ENCODE results near the gene APOM. TPM values are rescaled to one million over a fixed set of nuclear protein-coding genes. Genes with fewer than 3 reads are reported as not detected.

Gene APOM
- total RNA-seq, 1 donor from 2014 or later = 3.4 TPM

DNA sequence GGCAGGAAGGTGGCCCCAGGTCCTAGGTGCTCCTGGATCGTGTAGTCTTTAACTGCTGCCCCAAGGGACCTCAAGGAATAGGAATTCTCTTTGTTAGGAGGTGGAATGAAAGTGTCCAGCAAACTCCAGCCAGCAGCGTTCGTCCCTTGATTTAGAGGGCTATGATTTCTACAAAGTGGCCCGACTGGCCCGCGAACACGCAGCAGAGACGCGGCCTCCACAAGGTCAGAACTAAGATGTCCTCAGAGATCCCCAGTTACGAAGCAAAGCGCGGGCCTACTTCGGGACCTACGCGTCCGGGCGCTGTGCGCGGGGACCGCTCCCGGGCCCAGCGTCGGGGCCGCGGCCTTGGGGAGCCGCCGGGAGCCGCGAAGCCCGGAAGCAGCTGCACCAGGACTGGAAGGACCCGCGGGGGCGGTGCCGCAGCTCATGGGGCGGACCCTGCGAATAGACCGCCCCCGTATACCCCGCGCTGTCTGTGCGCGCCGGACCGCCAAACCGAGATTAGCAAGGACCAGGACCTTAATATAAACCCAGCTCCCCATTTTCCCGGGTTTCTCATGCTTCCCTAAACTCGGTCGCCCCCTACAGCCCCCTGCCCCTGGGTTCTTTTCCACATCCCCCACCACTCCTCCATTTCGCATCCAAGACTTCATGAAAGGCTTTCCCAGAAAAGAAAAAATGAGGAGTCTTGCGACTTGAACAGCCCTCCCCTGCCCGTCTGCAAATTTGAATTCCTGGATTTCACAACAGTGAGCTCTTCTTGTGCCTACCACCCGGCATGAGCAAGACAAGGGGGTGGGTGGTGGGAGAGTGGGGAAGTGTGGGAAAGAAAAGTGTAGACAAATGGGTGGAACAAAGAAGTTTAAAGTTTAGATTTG lies 4.9 kb downstream of the APOM start, which contains the start of gene C6orf47:
C6orf47 (minus strand) TSS at position 398 of the 881 bp plus-strand sequence. CDS start 831 bp downstream, outside the sequence.
- peaks cover 8% of the 10 kb centered on the region for H3K36me3 Mint-ChIP-seq
- peak within 1 kb of the TSS; percentile 94 for H3K27ac Mint-ChIP-seq
- peaks cover 56% of the 10 kb centered on the region for H3K4me1 Mint-ChIP-seq
- TF ChIP-seq, protein P1, sequence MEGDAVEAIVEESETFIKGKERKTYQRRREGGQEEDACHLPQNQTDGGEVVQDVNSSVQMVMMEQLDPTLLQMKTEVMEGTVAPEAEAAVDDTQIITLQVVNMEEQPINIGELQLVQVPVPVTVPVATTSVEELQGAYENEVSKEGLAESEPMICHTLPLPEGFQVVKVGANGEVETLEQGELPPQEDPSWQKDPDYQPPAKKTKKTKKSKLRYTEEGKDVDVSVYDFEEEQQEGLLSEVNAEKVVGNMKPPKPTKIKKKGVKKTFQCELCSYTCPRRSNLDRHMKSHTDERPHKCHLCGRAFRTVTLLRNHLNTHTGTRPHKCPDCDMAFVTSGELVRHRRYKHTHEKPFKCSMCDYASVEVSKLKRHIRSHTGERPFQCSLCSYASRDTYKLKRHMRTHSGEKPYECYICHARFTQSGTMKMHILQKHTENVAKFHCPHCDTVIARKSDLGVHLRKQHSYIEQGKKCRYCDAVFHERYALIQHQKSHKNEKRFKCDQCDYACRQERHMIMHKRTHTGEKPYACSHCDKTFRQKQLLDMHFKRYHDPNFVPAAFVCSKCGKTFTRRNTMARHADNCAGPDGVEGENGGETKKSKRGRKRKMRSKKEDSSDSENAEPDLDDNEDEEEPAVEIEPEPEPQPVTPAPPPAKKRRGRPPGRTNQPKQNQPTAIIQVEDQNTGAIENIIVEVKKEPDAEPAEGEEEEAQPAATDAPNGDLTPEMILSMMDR (IDR thresholded peaks at IDR 0.05; ENCODE audit: unreplicated experiment) = no peak
- H3K9me3 Mint-ChIP-seq = no peaks in the 10 kb centered on the region
- H3K4me3 Mint-ChIP-seq = peak within 1 kb of the TSS; percentile 86
- DNase-seq (ENCODE audit: low spot score in 2 of 2, unreplicated experiment in 2 of 2) = peak; percentile 77 to 83
- no peaks in the 10 kb centered on the region for H3K27me3 Mint-ChIP-seq (ENCODE audit: low read depth)

DNA sequence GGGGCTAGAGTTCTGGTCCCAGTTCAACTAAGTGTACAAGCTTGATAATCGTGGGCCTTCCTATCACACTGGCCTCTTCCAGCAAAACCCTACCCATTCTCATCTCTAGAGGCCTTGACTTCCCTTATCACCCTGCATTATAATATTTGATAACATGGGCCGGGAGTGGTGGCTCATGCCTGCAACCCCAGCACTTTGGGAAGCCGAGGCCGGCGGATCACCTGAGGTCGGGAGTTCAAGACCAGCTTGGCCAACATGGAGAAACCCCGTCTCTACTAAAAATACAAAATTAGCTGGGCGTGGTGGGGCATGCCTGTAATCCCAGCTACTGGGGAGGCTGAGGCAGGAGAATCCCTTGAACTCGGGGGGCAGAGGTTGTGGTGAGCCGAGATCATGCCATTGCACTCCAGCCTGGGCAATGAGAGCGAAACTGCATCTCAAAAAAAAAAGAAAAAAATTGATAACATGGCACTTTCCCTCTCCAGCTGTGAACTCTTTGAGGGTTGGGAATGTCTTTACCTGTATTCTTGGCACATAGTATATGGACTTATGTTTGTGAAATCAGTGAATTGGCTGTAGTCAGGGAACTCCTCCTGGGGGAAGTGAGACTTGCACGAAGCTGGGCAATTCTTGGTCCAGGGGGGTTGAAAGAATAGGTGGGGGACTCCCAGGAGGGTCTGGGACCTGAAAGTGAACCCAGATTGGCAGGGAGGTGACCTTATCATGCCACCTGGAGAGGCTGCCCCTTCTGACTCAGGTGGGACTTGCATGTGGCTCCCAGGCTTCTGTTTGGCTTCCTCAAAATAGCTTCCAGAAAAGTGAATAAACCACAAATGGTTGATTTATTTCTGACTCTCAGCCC lies 5.8 kb downstream of the APOM start:
- Mint-ChIP-seq H3K4me3 (peak overlapping the region; percentile 86), H3K9me3 (no peaks in the 10 kb centered on the region), H3K27ac (peak overlapping the region; percentile 94), H3K27me3 (ENCODE audit: low read depth) (no peaks in the 10 kb centered on the region), H3K4me1 (peaks cover 63% of the 10 kb centered on the region), H3K36me3 (peaks cover 4% of the 10 kb centered on the region)
- TF ChIP-seq, protein P1 (IDR thresholded peaks at IDR 0.05; ENCODE audit: unreplicated experiment) = no peak
- DNase-seq (ENCODE audit: low spot score in 2 of 2, unreplicated experiment in 2 of 2) = no peak

DNA sequence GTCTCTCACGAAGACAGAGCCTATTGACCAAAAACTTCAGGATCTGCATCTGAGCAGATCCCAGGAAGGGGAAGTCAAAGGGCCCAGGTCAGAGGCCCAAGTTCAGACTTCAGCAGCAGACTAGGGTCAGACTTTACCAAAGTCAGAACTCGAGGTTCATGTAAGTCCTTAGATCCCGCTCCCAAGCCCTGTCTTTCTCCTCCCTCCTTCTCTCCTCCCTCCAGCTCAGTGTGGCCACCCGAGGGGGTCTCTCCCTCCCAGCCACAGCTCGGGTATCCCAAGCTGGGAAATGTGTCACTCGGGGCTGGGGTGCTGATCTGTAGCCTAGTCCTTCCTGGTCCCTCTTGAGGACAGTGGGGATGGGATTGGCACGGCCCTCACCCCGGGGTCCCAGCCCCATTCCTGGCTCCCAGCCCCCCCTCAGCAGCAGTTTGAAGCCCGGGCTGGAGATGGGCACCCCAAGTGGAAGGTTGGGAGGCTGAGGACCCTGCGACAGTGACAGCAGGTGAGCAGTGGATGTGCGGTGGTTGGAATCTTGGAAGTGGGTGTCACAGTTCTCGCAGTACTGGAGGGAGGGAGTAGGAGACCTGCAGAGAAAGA lies 6.5 kb downstream of the APOM start:
- peak overlapping the region; percentile 36 for H3K4me3 Mint-ChIP-seq
- H3K36me3 Mint-ChIP-seq = peaks cover 6% of the 10 kb centered on the region
- TF ChIP-seq, protein P1 (IDR thresholded peaks at IDR 0.05; ENCODE audit: unreplicated experiment) = no peak
- peak overlapping the region; percentile 53 for H3K27ac Mint-ChIP-seq
- DNase-seq (ENCODE audit: low spot score in 2 of 2, unreplicated experiment in 2 of 2) = no peak
- no peaks in the 10 kb centered on the region for H3K9me3 Mint-ChIP-seq
- H3K4me1 Mint-ChIP-seq = peaks cover 69% of the 10 kb centered on the region
- no peaks in the 10 kb centered on the region for H3K27me3 Mint-ChIP-seq (ENCODE audit: low read depth)

DNA sequence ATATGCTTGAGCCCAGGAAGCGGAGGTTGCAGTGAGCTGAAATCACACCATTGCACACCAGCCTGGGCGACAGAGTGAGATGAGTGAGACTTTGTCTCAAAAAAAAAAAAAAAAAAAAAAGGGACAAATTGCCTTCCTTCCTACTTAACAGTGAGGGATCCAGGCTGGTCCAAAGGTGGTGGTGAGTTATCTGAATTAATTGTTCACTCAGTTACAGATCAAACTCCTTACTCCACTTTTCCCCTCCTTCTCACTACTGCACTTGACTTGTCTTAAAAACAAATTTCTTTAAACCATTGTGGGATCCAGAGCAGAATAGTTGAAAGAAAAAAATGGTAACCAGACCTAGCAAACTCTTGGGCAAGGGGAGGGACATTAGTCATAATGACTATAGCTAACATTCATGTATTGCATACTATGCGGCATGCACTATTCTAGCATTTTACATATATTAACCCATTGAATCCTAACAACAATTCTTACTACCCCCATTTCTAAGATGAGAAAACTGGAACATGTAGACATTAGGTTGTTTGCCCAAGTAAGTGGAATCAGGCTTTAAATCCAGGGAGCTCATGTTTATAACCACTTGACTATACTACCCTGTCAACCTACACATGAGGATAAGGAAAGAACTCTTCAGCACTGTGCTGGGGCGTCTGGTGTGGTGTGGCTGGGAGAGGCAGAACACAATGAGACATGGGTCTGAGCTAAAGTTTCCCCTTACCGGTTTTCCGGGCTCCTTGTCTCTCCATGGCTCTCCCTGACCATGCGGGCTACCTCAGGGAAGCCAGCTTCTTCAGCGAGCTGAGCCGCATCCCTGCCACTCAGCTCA lies 7.6 kb downstream of the APOM start:
- DNase-seq (ENCODE audit: low spot score in 2 of 2, unreplicated experiment in 2 of 2) = no peak

More for the DNA sequence above, 7.6 kb downstream of the APOM start:
- Mint-ChIP-seq H3K9me3 (no peaks in the 10 kb centered on the region), H3K27ac (peak overlapping the region; percentile 95), H3K4me1 (peaks cover 65% of the 10 kb centered on the region), H3K4me3 (peak overlapping the region; percentile 86), H3K27me3 (ENCODE audit: low read depth) (no peaks in the 10 kb centered on the region), H3K36me3 (peaks cover 10% of the 10 kb centered on the region)
- TF ChIP-seq, protein P1 (IDR thresholded peaks at IDR 0.05; ENCODE audit: unreplicated experiment) = no peak

All from mesothelial cell of epicardium (in vitro differentiated cells).